Mucosa of descending colon (tissue), 3 donors: Measurements from ENCODE around the gene KLHL12. TPM values are rescaled to one million over a fixed set of nuclear protein-coding genes. Genes with fewer than 3 reads are reported as not detected.
A peak's percentile ranks its signal among the peaks of the same experiment; 100 is the strongest.

Experiments
- ATAC-seq: fragments of 200-7000 bp; cut with Tn5 transposase; one replicate; pipeline ENCODE4 v1.9.1; 2020; ENCODE audit warnings: mild to moderate bottlenecking, moderate library complexity
- DNase-seq, 3 donors: peaks; one replicate each; pipeline ENCODE4 v3.0.0-alpha.2; 2020
- H3K36me3 ChIP-seq: fragments of 200-600 bp; one replicate; pipeline ENCODE4 v1.8.0; 2021; ENCODE audit warnings: low read depth, mild to moderate bottlenecking
- H3K4me1 ChIP-seq: fragments of 200-600 bp; one replicate; pipeline ENCODE4 v1.8.0; 2021; ENCODE audit warnings: low read depth, mild to moderate bottlenecking
- H3K4me3 ChIP-seq: fragments of 200-600 bp; one replicate; pipeline ENCODE4 v1.8.0; 2021; ENCODE audit warnings: mild to moderate bottlenecking
- H3K9me3 ChIP-seq: fragments of 200-600 bp; one replicate; pipeline ENCODE4 v1.8.0; 2021; ENCODE audit warnings: mild to moderate bottlenecking
- intact Hi-C, 2 donors: fragments of 100-400 bp; cut with DNase I in 1 of 2; cut with micrococcal nuclease in 1 of 2; formaldehyde crosslinking; loops; one replicate each; pipeline versions ENCODE4 v1.11.0 to v1.11.1; 2022; cut with DNase I, micrococcal nuclease
- total RNA-seq, 3 donors: library from RNA; stranded (reverse); fragmentation: NEBNext Ultra II Directional in 2 of 3; extraction: Animal tissue kit (Norgen Biotek cat#: 25700) in 2 of 3; gene quantifications; one replicate each; pipeline versions ENCODE4 v1.2.1 to v1.2.4, GENCODE V29; 2021 to 2023
- TF ChIP-seq, protein P1 (sequence below): fragments of 200-600 bp; IDR thresholded peaks from one replicate; pipeline ENCODE4 v1.8.0; 2022; ENCODE audit warnings: antibody characterized with exemption, mild to moderate bottlenecking
- donor health status: DM: no; HTN: no; CAD: no; lungs with moderate emphysema.
- donor health status: DM: no; HTN: no; CAD: no.
- donor health status: DM: no; HTN: yes; CAD: no.

KLHL12 gene
- total RNA-seq, 3 donors from 2014 or later: 26.4 to 33.4 (median 28.2) TPM

DNA sequence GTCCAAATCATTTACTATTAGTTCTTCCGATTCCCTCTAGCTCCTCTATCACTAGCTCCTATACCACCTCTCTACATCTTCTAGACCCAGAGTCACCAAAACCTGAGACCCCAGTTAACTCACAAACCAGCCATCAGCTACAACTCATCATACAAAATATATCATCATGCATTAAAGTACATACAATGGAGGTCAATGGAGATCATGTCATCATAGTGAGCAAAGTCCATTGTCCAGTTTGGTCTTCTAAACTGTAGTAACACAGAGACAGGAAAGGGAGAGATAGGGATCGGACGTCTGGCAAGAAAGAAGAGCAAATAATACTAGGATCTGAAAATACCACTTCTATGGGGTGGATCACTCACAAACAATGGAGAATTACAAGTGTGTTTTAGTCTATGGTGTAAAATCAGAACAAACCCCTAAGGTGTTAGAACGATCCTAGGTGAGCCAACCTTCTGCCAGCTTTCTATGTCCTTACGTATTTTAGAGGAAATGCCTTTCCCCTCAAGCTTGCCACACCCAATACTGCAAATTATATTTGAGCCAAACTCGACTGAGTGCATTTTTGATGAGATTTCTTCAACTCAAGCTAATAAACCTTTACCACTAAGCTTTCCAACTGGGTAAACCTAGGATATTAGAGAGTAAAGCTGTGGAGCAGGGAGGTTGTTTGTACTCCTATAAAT is 27.2 kb upstream of the KLHL12 start:
- DNase-seq: no peak
- no peak for ATAC-seq
- TF ChIP-seq, protein P1, sequence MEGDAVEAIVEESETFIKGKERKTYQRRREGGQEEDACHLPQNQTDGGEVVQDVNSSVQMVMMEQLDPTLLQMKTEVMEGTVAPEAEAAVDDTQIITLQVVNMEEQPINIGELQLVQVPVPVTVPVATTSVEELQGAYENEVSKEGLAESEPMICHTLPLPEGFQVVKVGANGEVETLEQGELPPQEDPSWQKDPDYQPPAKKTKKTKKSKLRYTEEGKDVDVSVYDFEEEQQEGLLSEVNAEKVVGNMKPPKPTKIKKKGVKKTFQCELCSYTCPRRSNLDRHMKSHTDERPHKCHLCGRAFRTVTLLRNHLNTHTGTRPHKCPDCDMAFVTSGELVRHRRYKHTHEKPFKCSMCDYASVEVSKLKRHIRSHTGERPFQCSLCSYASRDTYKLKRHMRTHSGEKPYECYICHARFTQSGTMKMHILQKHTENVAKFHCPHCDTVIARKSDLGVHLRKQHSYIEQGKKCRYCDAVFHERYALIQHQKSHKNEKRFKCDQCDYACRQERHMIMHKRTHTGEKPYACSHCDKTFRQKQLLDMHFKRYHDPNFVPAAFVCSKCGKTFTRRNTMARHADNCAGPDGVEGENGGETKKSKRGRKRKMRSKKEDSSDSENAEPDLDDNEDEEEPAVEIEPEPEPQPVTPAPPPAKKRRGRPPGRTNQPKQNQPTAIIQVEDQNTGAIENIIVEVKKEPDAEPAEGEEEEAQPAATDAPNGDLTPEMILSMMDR: no peak

DNA sequence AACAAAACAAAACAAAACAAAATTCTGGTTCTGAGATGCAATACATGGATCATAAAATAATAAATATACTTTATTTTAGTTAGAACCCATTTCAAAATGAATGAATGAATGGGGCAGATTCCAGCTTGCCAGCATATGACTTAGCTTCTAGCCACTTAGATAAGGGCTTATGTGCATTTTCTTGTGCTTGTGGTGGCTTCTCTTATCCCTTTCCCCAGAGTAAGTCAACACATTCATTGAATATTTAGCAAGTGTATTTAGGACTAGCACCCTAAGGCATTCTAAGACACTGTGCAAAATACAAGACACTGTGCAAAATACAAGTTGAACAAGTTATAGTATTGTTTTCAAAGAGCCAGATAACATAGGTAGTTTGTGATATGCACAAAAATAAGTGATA is 26.4 kb upstream of the KLHL12 start:
- TF ChIP-seq, protein P1: no peak
- H3K4me3 ChIP-seq: no peak overlapping the region
- peaks cover 27% of the 10 kb centered on the region for H3K4me1 ChIP-seq
- no peaks in the 10 kb centered on the region for H3K9me3 ChIP-seq
- DNase-seq (no peak), ATAC-seq (no peak)
- H3K36me3 ChIP-seq: no peaks in the 10 kb centered on the region
- intact Hi-C loops: no loop called here

More for the DNA sequence above, 27.2 kb upstream of the KLHL12 start:
- H3K4me1 ChIP-seq: peaks cover 27% of the 10 kb centered on the region
- intact Hi-C loops: no loop called here
- no peaks in the 10 kb centered on the region for H3K36me3 ChIP-seq
- H3K9me3 ChIP-seq: no peaks in the 10 kb centered on the region
- no peak overlapping the region for H3K4me3 ChIP-seq

DNA sequence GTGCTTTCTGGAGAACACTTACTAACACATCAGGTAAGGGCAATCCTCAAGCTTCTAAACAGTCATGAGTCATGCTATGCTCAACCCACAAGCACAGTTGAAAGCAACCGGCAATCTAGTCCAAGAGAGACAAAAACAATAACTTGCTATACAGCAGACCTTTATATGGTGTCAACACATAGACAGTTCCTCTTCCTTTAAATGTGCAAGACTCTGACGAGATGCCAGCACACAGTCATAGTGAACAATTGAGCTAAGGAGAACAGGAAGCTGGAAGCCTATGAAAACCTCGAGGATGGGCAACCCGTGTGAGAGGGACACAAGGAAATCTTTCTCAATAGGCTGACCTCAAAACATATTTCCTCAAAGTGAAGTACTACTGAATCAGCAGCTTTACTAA is 25.8 kb upstream of the KLHL12 start:
- no peak overlapping the region for H3K4me3 ChIP-seq
- TF ChIP-seq, protein P1: no peak
- peak in 1 of 3 donors; percentile 49 for DNase-seq
- no peaks in the 10 kb centered on the region for H3K9me3 ChIP-seq
- ATAC-seq: peak; percentile 82
- no peaks in the 10 kb centered on the region for H3K36me3 ChIP-seq
- intact Hi-C loops: no loop called here
- peaks cover 27% of the 10 kb centered on the region for H3K4me1 ChIP-seq

DNA sequence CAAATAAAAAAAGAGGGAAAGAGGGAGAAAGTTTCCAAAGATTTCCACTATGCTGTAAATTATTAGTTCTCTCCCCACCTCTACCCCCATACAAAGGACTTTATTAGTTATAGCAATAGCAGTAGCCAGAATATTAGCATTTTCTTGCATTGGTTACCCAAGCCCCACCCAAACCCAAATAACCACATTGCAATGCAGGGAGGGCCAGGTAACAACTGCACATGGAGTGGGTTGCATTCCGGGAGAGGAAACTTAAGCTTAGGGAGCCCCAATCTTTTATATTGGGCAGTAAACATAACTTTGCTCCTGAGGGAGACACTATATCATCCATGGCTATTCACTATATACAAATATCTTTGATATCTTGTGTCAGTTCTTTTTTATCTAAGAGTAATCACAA is 25.1 kb upstream of the KLHL12 start:
- no peak for ATAC-seq
- intact Hi-C loops: no loop called here
- Histone ChIP-seq H3K36me3 (no peaks in the 10 kb centered on the region), H3K4me1 (peaks cover 24% of the 10 kb centered on the region), H3K4me3 (no peak overlapping the region), H3K9me3 (no peaks in the 10 kb centered on the region)
- DNase-seq: no peak
- TF ChIP-seq, protein P1: no peak

DNA sequence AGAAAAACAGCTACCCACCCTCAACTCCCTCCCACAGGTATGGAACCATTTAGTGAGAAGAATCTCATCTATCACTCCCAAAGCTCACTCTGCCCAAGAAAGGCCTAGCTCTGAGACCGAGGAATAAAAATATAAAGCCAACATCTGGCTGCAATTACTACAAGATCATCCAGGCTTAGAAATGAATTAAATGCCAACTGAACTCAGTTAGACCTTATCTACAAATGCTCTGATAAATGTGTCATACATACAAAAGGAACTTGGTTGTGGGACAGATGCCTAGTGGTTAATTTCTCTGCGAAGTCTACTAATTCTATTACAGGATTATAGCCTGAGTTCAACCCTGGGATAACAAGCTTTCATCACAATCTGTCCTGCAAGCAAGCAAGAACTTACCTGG is 24.4 kb upstream of the KLHL12 start:
- no peaks in the 10 kb centered on the region for H3K36me3 ChIP-seq
- DNase-seq (no peak), ATAC-seq (no peak)
- intact Hi-C loops: no loop called here
- TF ChIP-seq, protein P1: no peak
- peaks cover 19% of the 10 kb centered on the region for H3K4me1 ChIP-seq
- H3K4me3 ChIP-seq: no peak overlapping the region
- no peaks in the 10 kb centered on the region for H3K9me3 ChIP-seq
